NB4 (cell line): ENCODE data around the gene ZNF626.
"Not testable (repeated sequence)": the region's sequence is repeated elsewhere in the genome, so short reads cannot be mapped to it uniquely, and the experiment has no call there.

Experiments
- DNase-seq: peaks from one replicate; pipeline ENCODE4 v3.0.0; 2010; ENCODE audit warnings: low read depth
- H3K4me3 ChIP-seq: one replicate; pipeline ENCODE4 v1.5.1; 2011; ENCODE audit warnings: mild to moderate bottlenecking, low read depth, low read length, moderate library complexity
- CTCF ChIP-seq: IDR thresholded peaks from one replicate; pipeline ENCODE4 v1.5.1; 2012; ENCODE audit warnings: low read depth, low read length
- MAX ChIP-seq: IDR thresholded peaks from 2 replicates; pipeline ENCODE4 v1.6.1; 2011; ENCODE audit warnings: low read depth, low read length
- MYC ChIP-seq: IDR thresholded peaks from 2 replicates; pipeline ENCODE4 v1.6.1; 2011; ENCODE audit warnings: low read depth, low read length
- POLR2A ChIP-seq: IDR thresholded peaks from 2 replicates; pipeline ENCODE4 v1.6.1; 2011; ENCODE audit warnings: mild to moderate bottlenecking; ENCODE audit not compliant: insufficient read length; ENCODE audit errors: extremely low read depth

The ZNF626 gene

GRCh38 chr19:20661150-20661819, at the start of gene ZNF626:
Gene ZNF626, minus strand, starts transcription at chr19:20661571. Its CDS starts 125 bp downstream, at chr19:20661446.
- DNase-seq = no peak
- TF ChIP-seq MYC = no peak
- no peak for TF ChIP-seq MAX
- no peak for TF ChIP-seq POLR2A
- no peak within 1 kb of the TSS for H3K4me3 ChIP-seq

- DNase-seq = no peak
- TF ChIP-seq MYC = no peak
- no peak for TF ChIP-seq CTCF
- no peak for TF ChIP-seq MAX
- no peak for TF ChIP-seq POLR2A
- H3K4me3 ChIP-seq = no peak overlapping the region
Observed at GRCh38 chr19:20669263-20669662, 7.9 kb upstream of the ZNF626 start.

GRCh38 chr19:20667281-20667680, 5.9 kb upstream of the ZNF626 start:
- no peak for DNase-seq
- H3K4me3 ChIP-seq = no peak overlapping the region
- TF ChIP-seq MAX = no peak
- no peak for TF ChIP-seq MYC
- TF ChIP-seq CTCF = no peak
- no peak for TF ChIP-seq POLR2A

GRCh38 chr19:20664901-20665781, 3.8 kb upstream of the ZNF626 start:
- TF ChIP-seq MYC (no peak), CTCF (no peak), MAX (no peak), POLR2A (no peak)
- H3K4me3 ChIP-seq = no peak overlapping the region
- DNase-seq = peak; percentile 4

GRCh38 chr19:20664475-20664874, 3.1 kb upstream of the ZNF626 start:
- not testable (repeated sequence) for H3K4me3 ChIP-seq, DNase-seq

GRCh38 chr19:20662421-20663105, 1.2 kb upstream of the ZNF626 start:
- DNase-seq = no peak
- H3K4me3 ChIP-seq = no peak overlapping the region
- TF ChIP-seq MAX (no peak), MYC (no peak), CTCF (no peak), POLR2A (no peak)
